GM19395 (cell line): Measurements from ENCODE around the gene SERPINA12.
A peak's percentile ranks its signal among the peaks of the same experiment; 100 is the strongest.

Experiments
- ATAC-seq: cut with Tn5 transposase; IDR thresholded peaks from one replicate; pipeline ENCODE4 v1.9.1; 2021; ENCODE audit warnings: mild to moderate bottlenecking, moderate library complexity; ENCODE audit not compliant: unreplicated experiment

The SERPINA12 gene, protein sequence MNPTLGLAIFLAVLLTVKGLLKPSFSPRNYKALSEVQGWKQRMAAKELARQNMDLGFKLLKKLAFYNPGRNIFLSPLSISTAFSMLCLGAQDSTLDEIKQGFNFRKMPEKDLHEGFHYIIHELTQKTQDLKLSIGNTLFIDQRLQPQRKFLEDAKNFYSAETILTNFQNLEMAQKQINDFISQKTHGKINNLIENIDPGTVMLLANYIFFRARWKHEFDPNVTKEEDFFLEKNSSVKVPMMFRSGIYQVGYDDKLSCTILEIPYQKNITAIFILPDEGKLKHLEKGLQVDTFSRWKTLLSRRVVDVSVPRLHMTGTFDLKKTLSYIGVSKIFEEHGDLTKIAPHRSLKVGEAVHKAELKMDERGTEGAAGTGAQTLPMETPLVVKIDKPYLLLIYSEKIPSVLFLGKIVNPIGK

DNA sequence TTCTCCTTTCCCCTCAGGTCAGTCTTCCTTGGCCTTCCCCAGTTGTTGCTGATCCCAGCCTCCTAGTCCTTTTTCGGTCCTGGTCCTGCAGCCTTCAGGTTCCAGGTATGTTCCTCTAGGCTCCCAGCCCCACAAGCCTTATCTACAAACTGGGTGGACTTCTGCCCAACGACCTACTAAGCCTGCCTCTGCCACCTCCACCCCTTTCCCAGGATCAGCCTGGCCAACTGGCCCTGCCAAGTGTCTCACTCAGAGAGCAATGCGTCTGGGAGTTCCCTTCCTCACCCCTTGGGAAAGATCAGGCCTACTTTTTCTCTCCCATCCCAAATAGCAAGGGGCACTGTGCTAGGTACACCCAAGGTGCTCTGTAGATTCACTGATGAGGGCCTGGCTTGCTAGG, at the start of gene SERPINA12:
TSS of gene SERPINA12 (minus strand) at position 114 of the 400 bp plus-strand sequence. CDS start 11,072 bp downstream, outside the sequence.
- no peak for ATAC-seq

DNA sequence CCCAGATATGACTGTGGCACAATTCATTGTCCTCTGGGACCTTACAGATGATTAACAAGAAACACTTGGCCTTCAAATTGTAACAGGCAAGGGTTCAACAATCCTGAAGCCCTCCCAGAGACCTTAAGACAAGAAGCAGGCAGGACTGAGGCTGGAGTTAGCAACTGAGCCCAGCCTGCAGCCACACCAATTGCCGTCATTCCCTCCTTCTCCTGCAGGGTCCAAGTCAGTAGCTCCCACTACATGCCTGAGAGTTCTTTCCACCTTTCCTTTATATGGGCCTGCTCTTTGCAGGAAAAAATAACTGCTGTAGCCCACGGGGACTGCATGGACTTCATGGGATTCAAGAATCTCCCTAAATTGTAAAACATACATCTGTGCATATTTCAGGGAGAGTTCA, 49.6 kb upstream of the SERPINA12 start:
- no peak for ATAC-seq

DNA sequence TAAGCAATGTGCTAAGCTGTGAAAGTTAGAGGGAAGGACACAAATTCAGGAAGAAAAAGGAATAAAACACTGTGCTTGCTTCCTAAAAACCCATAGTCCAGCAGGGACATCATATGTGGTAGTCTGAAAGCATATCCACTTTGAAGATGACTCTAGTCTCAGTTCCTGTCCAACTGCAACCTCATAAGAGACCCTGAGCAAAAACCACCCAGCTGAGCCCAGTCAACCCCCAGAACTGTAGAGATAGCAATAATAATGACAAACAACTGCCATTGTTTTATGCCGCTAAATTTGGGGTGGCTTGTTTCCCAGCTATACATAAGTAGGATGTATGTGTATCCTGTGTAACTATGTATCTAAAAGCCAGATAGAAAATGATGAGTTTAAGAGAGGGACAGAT, 48.1 kb upstream of the SERPINA12 start:
- no peak for ATAC-seq

DNA sequence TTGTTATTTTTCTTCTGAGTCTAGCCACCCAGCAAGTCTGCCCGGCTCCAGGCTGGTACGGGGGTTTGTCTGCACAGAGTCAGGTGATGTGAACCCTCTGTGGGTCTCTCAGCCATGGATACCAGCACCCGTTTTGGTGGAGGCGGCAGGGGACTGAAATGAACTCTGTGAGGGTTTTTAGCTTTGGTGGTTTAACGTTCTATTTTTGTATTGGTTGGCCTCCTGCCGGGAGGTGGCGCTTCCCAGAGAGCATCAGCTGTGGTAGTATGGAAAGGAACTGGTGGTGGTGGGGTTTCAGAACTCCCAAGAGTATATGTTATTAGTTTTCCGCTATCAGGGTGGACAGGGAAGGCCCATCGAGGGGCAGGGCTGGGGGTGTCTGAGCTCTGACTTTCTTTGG, 46.7 kb upstream of the SERPINA12 start:
- ATAC-seq: no peak

DNA sequence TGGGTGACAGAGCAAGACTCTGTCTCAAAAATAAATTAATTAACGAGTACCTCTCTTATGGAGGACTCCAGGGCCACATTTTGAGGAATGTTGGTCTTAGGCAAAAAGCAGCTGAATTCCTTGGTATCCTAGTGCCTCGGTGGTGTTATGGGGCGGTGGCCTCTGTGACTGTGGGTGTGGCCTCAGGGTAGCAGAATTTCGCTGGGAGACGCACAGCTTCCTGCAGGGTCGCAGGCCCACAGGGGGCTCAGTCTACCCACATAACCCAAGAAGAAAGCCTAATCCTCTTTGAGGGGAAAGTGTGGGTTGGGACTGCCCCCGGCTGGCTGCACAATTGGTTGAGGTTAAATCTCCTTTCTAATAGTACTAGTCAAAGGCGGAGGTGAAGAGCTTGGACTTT, 40.8 kb upstream of the SERPINA12 start:
- no peak for ATAC-seq

DNA sequence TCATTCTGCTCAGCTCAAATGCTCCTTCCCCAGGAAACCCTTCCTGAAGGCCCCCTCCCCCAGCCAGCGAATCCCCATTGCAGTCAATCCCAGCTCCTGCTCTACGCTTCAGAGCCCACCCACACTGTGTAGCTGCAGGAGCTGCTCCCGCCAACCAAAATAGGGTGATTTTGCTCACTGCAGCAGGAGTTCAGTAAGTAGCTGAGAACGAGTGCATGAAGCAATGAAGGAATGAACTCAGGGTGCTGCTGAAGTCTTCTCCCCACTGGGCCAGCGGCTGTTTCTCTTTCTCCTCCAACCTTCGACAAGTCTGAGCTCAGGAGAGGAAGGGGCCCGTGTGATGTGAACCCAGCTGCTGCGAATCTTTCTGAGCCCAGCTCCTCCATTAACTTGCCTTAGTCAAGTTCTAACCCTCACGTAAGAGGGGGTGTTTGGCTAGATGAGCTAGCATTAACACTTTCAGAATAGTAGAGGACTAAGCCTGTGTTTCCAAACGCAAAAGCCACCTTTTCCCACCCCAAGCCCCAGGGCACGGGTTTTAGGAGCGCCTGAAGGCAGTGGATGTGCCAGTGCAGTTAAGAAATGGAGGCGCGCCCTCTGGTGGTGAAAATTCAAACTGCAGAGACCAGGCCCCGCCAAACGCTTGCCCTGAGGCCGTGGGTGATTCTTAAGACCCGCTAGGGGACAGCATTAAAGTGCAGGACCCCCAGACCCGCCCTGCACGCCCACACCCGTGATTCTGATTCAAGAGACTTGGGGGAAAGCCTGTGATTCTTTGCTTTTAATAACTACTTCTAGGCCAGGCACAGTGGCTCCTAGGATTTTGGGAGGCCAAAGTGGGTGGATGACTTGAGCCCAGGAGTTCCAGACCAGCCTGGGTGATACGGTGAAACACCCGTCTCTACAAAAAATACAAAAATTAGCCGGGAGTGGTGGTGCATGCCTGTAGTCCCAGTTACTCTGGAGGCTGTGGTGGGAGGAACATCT, 40.0 kb upstream of the SERPINA12 start:
- ATAC-seq: peak; percentile 76

DNA sequence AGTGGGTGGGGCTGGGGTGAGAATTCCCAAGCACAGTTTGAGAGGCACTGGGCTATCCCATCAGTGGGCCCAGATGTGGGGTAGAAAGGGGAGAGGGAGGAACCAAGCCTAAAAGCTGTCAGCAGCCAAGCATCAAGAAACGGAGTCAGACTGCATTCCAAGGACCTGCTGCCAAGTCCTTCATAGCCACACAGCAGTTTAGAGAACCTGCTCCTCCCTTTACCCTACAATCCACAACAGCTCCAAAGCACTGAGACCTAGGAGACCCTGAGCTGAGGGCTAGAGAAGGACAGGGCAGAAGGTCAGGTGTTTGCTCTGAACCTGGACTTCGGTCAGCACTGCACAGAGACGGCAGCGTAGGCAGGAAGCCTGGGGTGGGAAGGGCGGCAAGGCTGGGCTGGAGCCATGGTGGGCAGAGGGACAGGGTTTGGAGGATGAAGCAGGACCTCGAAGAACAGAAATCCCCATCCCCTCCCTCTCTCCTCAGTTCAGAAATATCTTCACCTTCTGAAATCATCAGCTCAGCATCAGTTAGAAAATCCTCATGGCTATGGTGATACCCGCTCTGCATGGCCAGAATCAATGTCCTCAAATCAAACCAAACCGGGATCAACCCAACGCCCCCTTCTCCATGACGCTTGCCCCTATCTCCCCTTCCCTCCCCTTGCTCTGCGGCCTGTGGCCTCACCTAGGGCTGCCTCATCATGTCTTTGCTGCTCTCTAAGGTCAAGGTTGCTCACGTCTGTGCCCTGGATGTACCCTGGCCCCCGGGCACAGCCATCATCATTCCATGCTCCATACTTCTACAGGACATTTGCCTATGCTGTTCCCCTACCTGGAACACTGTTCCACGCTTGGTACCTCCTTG, 39.1 kb upstream of the SERPINA12 start:
- no peak for ATAC-seq

DNA sequence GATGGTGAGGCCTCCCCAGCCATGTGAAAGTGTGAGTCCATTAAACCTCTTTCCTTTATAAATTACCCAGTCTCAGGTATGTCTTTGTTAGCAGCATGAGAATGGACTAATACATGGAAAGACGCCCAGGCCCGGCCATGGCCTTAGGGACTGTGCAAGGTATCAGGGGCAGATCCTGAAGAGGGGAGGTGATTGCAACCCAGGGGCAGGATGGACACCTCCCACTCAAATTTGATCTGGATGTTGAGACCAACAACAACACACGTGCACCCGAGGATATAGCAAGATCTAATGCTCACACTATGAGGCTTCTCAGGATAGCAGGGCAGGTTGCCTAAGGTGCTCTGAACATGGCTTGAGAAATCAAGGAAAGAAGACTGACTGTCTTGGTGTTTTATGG, 38.5 kb upstream of the SERPINA12 start:
- no peak for ATAC-seq

DNA sequence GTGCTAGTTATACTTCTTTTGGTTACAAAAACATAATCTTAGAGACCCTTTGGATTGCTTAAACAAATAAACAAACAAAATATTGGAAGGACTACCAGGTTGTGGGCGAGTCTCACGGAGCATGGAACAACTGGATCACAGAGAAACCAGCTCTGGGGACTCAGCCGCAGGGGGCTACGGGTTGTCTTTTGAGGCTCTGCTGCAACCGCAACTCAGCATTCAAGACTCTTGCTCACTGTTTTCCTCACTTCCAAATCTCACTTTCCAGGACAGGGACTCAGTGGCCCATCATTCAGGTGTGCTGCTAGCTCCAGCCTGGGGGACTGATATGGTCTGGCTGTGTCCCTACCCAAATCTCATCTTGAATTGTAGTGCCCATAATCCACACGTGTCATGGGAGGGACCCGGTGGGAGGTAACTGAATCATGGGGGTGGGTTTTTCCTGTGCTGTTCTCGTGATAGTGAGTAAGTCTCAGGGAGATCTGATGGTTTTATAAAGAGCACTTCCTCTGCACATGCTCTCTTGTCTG, 37.9 kb upstream of the SERPINA12 start:
- ATAC-seq: no peak

DNA sequence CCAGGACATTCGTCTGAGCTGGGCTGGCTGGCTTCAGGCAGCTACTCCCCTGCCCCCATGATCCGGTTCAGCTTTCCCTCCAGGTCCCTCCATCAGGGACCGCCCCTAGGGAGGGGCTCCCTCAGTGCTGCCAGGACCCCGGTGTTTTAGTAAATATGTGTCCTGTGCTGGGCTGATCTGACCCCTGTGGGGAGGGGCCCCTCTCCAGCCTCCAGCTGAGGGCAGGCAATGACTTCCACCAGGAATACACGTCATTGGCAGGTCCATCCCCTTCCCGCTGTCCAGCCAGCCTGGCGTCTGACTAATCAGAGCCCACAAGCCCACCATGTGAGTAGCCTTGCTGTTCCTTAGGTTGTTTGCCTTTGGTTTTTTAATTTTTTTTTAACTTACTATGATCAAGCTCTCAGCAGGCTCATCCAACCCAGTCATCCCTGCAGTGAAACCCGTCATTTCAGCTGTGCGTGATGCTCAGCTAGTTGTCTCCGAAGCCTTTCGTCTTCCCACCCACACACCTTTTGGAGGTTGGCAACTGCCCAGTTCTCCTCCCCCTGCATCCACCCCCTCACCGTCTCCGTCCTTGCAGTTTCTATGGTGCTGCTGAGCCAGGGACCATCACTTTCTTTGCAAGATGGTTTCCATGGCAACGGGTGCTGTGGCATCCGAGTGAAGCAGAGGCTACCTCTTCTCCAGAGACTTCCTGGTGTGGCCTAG, 36.0 kb upstream of the SERPINA12 start:
- no peak for ATAC-seq

DNA sequence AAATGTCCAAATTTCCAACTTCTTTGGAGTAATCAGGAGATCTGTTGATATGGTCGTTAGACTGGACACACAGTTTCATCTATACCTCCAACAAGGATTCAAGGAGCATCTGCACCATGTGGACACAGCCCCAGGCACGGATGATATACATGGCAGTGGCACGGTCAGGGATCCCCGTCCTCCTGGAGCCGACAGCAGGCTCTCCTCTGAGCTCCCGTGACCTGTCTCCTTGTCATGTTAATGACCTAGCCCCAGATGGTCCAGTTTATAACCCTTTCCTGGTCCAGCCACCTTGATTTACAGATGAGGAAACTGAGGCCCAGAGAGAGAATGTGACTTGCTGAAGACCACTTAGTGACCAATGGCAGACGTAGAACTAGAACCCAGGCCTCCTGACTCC, 35.5 kb upstream of the SERPINA12 start:
- ATAC-seq: no peak

DNA sequence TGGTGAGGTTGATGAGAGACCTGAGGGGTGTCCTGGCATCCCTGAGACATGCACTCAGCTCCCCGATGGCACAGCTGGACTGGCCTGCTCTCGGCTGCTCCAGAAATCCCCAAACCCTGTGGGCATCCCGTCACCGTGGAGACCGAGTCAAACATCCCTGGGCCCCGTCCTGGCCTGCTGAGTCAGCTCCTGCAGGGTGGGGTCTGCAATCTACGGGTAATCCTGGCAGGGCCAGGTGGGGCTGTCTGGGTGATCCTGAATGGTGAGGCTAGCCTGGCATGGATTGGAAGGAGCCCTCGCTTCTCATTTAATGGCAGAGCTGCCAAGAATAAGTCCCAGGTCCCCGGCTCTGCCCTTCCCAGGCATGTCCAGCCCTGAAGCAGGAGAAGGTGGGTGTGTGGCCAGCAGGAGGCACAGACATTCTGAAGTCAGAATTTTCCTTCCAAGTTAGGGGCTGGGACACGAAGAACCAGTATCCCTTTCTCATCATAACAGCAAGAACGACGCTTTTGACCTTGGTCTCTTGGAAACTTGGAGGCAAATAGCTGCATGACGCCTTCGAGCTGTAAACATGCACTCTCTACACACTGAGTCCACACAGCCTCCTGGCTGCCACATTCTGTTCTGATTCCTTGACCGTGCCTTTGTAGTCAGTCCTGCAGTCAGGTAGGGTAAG, 34.3 kb upstream of the SERPINA12 start:
- no peak for ATAC-seq

DNA sequence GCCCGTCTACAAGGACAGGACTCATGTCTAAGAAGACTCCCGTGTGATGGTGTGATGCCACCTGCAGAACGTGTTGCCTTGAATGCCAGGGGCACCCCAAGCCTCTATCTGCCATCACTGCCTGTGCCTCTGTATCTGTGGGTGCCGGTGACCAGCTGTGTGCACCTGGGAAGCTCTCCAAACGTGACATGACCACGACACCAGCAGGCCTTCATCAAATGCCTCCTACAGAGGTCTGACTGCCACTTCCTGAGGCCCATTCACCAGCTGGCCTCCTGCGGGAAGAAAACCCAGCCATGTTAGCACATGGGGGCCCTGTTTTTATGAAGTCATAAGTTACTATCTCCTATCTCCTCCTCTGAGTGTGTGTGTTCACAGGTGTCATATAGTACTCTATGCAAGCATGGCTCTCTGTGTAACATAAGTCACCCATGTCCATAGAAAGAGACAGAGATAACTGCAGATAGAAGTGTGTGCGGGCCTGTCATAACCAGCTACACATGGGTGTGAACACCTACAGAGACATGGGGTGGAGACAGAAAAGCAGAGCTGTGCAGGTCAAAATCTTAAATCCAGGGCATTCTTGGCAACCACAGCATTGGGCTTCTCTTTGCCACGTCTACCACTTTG, 33.7 kb upstream of the SERPINA12 start:
- no peak for ATAC-seq

DNA sequence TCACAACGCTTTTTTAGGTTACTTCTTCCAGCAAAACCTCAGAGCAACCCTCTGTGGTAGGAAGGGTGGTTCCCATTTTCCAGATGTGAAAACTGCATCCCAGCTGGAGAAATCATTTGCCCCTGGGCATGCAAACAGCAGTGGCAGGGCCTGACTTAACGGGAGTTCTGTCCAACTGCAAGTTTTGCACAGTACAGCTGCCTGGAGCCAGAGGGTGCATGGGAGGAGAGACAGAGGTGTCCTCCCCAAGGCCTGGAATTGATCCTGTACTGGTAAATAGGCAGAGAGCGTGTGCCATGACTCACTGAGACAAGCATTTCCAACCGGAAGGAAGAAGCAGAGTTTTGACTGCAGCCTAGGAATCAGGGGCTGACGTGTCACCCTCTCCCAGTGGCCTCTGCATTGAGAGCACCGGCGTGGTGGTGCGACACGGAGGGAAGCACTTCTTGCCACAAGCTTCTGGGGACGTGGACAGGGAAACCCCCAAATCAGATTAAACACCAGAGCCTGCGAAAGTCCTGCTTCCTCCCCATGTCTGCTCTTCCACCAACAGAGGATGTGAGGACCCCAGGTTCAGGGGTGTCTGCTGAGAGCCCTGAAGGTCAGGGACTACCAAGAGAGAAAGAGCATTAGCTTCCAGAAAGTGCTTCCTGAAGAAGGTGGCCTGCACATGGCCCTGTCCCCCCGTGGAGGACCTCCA, 33.0 kb upstream of the SERPINA12 start:
- ATAC-seq: no peak

DNA sequence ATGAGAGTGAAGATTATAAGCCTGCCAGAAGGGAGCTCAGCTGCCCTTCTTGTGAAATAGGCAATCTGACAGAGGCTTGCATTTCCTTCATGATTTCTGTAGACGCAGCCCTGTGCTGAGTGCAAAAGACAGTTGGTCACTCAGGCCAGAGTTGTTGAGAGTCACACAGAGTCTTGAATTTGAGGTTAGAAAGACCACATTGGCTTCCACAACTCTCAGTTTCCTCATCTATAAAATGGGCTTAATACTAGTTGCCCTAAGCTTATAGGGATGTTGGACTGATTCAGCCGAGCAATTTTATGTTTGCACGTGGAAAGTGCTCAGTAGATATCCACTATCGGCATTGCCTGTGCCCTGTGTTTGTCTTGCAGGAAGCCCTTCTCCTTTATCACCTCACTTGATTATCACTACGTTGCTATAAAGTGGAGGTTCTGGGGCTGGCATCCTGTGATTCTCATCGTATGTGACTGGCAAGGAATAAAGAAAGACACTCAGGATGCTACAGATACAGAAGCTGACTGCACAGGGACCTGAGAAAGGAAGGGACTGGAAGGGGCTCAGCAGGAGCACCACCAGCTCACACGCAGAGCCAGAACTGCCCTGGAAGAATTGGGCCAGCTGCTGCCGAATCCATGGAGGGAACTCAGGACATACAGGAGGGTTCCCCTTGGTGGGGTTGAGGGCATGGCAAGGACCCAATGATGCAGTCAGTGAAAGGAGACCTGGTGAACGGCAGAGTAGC, 32.1 kb upstream of the SERPINA12 start:
- no peak for ATAC-seq

DNA sequence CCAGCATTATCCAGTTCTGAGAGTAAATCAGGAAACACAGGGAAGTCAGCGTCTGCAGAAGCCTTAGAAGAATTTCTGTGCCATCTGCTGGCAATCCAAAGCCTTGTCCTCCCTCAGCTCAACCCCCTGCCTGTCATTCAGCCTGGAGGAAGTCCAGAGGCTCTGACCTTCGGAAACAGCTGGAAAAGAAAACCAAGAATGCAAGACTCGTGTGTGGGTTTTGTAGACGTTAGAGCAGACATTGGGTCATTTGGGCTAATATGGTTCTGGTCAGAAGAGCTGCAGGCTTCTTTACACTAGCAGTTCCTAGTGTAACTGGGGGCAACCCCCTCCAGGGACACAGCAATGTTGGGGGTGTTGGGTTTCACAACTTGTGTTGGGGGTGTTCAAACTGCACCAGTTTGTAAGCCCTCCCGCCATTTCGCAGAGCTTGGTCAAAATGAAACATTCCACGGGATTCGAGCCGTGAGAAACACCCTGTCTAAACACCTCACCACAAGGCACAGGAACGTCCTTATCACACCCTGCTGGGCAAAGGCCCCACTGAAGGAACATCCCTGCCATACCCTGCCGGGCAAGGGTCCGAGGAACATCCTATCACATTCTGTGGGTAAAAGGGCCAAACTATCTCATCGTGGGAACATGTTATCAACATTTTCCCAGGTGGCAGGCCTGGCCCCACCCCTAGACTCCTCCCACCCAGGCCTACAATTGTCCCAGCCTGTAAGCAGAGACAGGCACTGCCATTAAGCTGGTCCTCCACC, 30.9 kb upstream of the SERPINA12 start:
- ATAC-seq: no peak

DNA sequence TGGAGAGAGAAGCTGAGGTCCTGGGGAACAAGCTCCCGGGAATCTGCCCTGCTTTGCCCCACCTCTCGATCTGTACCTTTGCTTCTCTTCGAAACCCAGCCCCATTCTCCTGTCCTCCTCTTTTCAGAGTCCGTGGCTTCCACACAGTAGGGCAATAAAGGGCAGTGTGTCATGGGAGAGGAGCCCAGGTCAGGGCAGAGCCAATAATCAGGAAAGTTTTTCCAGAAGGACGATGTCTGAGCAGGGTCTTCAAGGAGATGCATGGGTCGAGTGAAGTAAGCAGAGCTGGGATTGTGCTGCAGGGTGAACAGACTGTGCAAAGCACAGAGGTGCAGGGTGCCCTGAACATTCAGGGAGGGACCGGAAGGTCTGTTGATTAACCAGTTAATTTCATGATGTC, 29.9 kb upstream of the SERPINA12 start:
- no peak for ATAC-seq
